ENCODE data around the gene OBSCN. TPM values are rescaled to one million over a fixed set of nuclear protein-coding genes. Genes with fewer than 3 reads are reported as not detected.
A peak's percentile ranks its signal among the peaks of the same experiment; 100 is the strongest.

Gene OBSCN
- total RNA-seq, 1 experiment from 2014 or later: 0.24 TPM

DNA sequence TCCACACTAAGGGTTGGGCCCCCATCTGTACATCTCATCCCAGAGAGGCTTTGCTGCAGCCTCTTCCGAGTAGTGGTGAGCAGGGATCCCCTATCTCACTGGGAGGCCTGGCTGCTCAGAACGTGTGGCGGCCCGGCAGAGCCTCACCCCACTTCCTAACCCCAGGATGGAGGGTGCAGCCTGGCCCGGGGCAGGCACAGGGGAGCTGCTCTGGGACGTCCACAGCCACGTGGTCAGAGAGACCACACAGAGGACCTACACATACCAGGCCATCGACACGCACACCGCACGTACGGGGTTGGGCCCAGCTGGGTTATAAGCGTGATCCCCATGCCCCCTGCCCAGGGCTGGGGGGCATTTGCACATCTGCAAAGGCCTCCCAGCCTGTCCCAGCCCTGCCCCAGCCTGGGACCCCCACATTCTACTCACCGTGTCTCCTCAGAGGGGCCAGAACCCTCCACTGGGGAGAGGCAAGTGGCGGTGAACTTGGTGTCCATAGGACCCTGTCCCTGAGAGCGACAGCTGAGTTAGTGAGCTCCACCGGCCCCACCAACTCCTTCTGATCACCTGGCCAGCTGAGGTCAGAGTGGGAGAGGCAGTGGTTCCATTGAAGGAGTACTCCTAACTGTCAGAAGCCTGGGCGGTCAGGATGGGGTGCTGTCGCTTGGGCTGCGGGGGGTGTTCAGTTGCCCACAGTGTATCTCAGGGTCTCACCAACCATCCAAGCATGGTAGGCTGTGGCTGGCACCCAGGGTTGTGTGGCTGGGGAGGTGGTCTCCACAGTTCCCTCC lies 157.6 kb downstream of the OBSCN start:
- no peak for DNase-seq (ENCODE audit: low read depth)

DNA sequence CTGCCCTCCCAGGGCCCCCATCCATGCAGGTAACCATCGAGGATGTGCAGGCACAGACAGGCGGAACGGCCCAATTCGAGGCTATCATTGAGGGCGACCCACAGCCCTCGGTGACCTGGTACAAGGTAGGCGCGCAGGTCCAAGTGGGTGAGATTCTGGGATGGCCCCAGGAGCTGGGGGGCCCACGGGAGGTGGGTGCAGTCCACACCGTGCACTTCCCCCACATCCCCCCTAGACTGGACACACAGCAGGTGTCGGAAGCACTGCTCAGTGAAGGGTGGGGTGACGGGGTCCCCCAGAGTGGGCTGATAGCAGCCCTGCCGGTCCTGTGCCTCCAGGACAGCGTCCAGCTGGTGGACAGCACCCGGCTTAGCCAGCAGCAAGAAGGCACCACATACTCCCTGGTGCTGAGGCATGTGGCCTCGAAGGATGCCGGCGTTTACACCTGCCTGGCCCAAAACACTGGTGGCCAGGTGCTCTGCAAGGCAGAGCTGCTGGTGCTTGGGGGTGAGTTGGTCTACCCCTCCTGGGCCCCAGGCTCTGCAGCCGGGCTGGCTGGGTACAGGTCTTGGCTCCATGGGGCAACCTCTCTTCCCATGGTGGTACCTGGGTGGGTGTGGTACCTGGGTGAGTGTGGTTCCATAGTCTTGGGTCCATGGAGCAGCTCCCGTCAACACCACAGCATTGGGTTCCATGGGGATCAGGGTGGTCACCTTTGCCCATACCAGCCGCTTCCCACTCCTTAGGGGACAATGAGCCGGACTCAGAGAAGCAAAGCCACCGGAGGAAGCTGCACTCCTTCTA lies 158.4 kb downstream of the OBSCN start:
- DNase-seq (ENCODE audit: low read depth): no peak

DNA sequence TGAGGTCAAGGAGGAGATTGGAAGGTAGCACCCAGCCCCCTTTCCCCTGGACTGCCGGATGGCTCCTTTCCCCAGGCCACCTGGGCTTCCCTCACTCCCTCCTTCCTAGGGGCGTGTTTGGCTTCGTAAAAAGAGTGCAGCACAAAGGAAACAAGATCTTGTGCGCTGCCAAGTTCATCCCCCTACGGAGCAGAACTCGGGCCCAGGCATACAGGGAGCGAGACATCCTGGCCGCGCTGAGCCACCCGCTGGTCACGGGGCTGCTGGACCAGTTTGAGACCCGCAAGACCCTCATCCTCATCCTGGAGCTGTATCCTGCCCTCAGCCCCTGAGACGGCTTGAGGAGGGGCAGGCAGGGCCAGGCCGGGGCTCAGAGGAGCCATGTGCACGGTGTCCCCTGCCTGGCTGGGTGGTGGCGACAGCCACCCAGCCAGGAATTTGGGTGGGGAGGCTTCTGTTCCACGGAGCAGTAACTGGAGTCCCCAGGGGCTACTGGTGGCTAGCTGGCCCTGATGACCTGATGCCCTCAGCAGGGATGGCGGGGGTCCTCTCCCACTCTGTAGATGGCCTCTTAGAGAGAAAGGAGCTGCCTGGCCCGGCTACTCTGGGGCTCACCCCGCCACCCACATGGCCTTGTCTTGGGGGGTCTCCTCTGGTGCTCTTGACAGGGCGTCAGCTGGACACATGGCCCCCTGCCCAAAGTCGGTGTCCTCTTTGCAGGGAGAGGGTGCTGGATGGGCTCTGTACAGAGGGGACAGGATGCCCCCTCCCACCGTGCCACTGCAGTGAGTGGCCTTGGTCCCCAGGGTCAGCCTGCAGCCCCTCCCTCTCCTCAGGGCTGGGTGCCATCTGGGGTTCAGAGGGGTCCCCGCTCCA lies 159.3 kb downstream of the OBSCN start:
- no peak for DNase-seq (ENCODE audit: low read depth)

DNA sequence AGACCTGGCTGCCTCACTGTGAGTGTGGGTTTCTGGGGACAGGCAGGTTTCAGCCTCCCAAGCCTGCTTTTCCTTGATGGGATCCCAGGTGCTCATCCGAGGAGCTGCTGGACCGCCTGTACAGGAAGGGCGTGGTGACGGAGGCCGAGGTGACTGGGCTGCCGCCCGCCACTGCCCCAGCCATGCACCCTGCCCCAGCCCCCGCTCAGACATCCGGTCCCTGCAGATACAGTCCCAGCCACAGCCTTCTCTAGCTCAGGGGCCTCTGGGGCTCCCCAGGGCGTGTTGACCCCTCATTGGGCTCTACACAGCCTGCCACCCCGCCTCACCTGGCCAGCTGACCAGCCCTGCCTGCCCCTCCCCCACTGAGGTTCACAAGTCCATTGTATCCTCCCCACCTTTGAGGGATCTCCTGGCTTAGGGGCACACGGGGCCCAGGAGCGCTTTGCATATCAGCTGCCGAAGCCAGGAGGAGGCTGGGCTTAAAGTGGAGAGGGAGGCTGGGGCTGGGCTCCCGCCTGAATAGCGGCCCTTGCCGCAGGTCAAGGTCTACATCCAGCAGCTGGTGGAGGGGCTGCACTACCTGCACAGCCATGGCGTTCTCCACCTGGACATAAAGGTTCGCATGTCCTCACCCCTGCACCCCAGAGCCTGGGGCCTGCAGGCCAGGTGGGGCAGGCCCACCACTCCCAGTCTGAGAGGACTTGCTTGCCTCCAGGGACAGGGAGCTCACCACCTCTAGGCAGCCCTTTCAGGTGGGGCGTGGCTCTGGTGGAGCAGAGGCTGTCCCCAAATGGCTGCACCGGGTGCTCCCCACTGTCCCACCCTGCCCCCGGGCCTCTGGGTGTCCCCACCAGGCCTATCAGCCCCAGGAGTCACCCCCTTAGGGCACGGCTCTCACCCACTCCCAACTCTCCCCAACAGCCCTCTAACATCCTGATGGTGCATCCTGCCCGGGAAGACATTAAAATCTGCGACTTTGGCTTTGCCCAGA lies 160.3 kb downstream of the OBSCN start:
- no peak for DNase-seq (ENCODE audit: low read depth)

DNA sequence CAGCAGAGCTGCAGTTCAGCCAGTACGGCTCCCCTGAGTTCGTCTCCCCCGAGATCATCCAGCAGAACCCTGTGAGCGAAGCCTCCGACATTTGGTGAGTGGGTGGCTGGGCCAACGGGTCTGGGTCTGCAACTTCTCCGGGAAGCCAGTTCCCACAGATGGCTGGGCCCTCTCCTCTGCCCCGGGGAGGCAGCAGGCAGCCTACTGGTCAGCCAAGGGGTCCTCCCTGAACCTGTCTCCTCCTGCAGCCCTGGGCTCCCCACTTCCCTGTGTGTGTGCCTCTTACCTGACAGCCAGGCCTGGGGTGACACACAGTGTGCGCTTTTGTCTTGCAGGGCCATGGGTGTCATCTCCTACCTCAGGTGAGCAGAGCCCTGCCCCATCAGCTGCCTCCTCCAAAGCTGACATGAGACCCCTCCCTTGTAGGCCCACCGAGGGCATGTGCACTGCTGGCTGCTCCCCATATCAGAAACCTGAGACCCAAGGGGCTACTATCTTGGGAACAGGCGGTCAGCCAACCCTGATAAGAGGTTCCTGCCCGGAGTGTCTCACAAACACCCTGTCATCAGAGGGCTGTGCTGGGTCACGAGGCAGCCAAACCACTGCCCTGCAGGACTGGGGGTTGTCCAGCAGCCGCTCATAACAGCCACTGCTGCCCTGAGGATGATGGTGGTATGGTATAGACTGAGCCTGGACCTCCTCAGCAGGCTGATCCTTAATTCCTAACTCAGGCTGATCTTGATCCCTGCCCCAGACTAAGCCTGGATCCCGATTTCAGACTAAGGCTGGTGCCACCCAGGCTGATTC lies 161.2 kb downstream of the OBSCN start:
- DNase-seq (ENCODE audit: low read depth): no peak

DNA sequence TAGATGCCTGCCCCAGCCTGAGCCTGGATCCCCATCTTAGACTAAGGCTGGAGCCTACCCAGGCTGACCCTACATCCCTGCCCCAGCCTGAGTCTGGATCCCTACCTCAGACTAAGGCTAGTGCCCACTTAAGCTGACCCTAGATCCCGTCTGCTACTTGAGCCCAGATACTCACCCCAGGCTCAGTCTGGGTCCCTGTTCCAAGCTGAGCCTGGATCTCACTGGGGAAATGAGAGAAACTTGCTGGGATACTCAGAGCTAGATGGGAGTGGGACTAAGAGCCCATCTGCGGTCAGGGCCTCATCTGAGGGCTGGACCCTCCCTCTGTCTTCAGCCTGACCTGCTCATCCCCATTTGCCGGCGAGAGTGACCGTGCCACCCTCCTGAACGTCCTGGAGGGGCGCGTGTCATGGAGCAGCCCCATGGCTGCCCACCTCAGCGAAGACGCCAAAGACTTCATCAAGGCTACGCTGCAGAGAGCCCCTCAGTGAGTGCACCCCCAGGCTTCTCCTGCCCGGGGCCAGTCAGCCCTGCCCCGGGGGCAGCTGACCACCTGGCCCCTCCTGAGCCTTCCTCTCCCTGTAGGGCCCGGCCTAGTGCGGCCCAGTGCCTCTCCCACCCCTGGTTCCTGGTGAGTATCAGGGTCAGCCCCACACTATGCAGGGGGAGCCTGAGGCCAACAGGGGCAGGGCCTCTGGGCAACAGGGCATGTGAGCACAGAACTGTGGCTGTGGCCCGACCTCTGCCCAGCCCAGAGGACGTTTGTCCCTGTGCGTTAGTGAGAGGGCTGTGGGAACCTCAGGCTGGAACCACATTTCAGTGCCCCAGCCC lies 162.0 kb downstream of the OBSCN start:
- DNase-seq (ENCODE audit: low read depth): no peak

DNA sequence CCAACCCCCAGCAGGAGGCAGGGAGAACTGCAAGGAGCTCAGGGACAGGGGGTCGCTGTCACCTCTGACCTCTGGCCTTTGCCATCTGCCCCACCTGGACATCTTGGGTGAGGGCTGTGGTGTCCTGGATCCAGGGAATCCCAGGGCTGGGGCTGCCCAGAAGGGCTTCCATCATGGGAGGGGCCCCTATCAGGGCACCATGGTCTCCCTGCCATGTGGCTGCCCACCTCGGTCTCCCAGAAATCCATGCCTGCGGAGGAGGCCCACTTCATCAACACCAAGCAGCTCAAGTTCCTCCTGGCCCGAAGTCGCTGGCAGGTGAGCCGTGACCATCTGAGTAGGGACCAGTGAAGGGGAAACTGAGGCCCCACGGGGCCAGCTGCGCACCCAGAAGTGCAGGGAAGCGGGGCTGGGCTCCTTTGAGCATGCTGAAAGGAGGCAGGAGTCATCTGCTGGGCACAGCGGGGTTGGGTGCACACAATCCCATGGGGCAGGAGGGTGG lies 162.6 kb downstream of the OBSCN start:
- no peak for DNase-seq (ENCODE audit: low read depth)

DNA sequence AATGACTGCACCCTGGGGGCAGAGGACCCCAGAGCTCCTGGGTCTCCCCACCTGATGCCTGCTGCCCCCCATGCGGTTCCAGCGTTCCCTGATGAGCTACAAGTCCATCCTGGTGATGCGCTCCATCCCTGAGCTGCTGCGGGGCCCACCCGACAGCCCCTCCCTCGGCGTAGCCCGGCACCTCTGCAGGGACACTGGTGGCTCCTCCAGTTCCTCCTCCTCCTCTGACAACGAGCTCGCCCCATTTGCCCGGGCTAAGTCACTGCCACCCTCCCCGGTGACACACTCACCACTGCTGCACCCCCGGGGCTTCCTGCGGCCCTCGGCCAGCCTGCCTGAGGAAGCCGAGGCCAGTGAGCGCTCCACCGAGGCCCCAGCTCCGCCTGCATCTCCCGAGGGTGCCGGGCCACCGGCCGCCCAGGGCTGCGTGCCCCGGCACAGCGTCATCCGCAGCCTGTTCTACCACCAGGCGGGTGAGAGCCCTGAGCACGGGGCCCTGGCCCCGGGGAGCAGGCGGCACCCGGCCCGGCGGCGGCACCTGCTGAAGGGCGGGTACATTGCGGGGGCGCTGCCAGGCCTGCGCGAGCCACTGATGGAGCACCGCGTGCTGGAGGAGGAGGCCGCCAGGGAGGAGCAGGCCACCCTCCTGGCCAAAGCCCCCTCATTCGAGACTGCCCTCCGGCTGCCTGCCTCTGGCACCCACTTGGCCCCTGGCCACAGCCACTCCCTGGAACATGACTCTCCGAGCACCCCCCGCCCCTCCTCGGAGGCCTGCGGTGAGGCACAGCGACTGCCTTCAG lies 163.3 kb downstream of the OBSCN start:
- no peak for DNase-seq (ENCODE audit: low read depth)

DNA sequence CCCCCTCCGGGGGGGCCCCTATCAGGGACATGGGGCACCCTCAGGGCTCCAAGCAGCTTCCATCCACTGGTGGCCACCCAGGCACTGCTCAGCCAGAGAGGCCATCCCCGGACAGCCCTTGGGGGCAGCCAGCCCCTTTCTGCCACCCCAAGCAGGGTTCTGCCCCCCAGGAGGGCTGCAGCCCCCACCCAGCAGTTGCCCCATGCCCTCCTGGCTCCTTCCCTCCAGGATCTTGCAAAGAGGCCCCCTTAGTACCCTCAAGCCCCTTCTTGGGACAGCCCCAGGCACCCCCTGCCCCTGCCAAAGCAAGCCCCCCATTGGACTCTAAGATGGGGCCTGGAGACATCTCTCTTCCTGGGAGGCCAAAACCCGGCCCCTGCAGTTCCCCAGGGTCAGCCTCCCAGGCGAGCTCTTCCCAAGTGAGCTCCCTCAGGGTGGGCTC lies 163.9 kb downstream of the OBSCN start:
- DNase-seq (ENCODE audit: low read depth): no peak

DNA sequence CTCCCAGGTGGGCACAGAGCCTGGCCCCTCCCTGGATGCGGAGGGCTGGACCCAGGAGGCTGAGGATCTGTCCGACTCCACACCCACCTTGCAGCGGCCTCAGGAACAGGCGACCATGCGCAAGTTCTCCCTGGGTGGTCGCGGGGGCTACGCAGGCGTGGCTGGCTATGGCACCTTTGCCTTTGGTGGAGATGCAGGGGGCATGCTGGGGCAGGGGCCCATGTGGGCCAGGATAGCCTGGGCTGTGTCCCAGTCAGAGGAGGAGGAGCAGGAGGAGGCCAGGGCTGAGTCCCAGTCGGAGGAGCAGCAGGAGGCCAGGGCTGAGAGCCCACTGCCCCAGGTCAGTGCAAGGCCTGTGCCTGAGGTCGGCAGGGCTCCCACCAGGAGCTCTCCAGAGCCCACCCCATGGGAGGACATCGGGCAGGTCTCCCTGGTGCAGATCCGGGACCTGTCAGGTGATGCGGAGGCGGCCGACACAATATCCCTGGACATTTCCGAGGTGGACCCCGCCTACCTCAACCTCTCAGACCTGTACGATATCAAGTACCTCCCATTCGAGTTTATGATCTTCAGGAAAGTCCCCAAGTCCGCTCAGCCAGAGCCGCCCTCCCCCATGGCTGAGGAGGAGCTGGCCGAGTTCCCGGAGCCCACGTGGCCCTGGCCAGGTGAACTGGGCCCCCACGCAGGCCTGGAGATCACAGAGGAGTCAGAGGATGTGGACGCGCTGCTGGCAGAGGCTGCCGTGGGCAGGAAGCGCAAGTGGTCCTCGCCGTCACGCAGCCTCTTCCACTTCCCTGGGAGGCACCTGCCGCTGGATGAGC lies 164.5 kb downstream of the OBSCN start:
- no peak for DNase-seq (ENCODE audit: low read depth)

DNA sequence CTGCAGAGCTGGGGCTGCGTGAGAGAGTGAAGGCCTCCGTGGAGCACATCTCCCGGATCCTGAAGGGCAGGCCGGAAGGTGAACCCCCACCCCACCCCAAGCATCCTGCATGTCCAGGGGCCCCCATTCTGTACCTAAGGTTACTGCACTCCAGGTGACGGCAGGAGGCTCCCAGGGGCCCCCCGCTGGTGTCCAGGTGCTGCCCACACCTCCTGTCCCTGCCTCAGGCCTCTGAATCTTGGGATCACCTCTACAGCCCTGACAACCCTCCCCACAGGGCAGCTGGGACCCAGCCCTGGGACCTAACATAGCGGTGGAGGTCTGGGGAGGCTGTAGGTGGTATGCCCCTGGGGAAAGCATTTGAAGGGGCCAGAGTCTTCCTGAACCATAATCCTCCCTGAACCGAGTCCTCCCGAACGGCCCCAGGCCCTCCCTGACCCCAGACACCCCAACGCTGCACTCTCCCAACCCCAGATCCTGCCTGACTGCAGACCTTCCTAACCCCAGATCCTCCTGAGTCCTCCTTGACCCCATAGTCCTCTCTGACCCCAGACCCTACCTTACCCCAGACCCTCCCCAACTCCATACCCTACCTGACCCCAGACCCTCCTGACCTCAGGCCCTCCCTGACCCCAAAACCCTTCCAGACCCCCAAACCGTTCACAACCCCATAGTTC lies 165.3 kb downstream of the OBSCN start:
- no peak for DNase-seq (ENCODE audit: low read depth)

DNA sequence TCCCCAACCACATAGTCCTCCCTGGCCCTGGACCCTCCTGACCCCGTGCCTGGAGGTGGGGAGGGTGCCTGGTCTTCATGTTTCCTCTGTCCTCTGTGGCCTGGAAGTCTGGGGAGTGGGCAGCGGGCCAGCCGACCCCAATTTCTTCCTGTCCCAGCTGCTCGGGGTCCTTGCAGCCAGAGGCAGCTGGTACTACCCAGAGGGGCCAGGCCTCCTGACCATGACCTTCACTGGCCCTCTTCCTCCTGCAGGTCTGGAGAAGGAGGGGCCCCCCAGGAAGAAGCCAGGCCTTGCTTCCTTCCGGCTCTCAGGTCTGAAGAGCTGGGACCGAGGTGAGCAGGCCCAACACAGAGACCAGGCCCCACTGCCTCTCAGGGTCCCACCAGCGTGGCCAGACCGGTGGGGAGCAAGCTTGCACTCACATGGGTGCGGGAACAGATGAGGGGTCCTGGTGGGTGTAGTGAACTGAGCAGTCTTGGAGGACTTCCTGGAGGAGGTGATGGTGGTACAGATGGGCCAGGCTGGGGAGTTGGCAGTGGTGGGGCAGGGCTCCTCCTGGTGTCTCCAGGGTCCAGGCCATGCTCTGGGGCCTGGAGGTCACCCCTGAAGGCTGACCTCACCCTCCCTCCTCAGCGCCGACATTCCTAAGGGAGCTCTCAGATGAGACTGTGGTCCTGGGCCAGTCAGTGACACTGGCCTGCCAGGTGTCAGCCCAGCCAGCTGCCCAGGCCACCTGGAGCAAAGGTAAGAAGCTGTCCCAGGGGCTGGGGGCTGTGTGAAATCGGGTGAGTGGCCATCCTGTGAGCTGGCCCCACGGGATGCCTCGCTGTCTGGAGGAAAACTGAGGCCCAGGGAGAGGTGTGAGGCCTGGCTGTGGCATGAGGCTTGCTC lies 166.1 kb downstream of the OBSCN start:
- no peak for DNase-seq (ENCODE audit: low read depth)

DNA sequence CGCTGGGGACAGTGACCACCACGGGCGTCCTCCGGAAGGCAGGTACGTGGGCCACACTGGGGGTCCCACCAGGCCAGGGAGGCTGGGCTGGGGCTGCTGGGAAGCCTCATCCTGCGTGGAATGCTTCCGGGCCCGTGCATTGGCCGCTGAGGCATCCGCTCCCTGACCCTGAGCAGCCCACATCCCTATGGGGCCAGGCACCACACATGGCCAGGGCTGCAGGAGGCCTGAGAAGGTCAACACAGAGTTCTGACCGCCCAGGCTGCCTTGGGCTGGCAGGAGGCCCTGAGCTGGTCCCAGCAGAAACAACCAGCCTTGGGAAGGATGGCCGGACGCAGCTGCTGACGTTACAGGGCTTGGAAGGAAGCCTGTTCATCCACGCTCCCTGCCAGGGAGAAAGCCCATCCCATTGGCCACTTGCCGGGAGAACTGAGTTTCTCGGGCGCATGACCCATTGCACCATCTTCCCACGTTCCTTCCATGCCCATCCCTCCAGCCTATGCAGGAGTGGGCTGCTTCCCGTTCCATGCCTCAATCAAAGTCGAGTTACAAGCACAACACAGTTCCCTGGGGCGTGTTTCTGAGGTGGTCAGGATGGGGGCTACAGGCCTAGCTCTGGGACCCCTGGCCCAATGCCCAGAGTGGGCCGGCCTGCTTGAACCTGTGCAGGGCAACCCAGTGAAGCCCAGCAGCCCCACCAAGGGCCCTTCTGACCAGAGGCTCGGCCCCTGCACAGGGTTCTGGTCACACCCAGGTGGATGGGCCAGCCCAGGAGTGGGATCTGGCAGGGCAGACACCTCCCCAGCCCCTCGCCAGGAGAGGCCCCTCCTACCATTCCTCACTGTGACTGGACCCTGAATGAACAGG lies 167.1 kb downstream of the OBSCN start:
- DNase-seq (ENCODE audit: low read depth): peak; percentile 58

DNA sequence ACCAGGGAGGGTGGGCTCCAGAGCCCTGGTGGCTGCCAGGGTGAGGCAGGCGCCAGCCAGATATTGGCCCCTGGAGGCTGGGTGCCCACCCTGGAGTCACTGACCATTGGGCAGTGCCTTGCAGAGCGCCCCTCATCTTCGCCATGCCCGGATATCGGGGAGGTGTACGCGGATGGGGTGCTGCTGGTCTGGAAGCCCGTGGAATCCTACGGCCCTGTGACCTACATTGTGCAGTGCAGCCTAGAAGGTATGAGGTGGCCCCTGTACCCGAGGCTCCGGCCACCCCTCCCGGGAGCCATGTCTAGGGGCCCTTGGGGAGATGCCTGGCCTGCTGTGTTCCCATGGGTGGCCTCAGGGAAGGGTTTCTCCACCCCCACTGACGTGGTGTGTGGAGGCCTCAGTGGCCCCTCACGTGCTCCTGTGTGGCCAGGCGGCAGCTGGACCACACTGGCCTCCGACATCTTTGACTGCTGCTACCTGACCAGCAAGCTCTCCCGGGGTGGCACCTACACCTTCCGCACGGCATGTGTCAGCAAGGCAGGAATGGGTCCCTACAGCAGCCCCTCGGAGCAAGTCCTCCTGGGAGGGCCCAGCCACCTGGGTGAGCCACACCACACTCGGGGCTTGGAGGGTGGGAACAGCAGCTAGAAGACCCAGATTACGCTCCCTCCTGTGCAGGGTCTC lies 167.9 kb downstream of the OBSCN start:
- DNase-seq (ENCODE audit: low read depth): no peak
